Activated naive CD4-positive, alpha-beta T cell treated with anti-CD3 and anti-CD28 coated beads, Interleukin-2, amount 50 U/mL, for 24 hours (primary cell): Measurements from ENCODE around the gene MFAP4.

Source experiments
- H3K27ac Mint-ChIP-seq: one replicate; pipeline ENCODE4 v1.8.0; 2021; ENCODE audit warnings: mild to moderate bottlenecking, mixed read lengths
- H3K27me3 Mint-ChIP-seq: one replicate; pipeline ENCODE4 v1.8.0; 2021; ENCODE audit warnings: mixed read lengths
- H3K36me3 Mint-ChIP-seq: one replicate; pipeline ENCODE4 v1.8.0; 2021; ENCODE audit warnings: mixed read lengths
- H3K4me1 Mint-ChIP-seq: one replicate; pipeline ENCODE4 v1.8.0; 2021; ENCODE audit warnings: mixed read lengths
- H3K4me3 Mint-ChIP-seq: one replicate; pipeline ENCODE4 v1.8.0; 2021; ENCODE audit warnings: mild to moderate bottlenecking, mixed read lengths
- H3K9me3 Mint-ChIP-seq: one replicate; pipeline ENCODE4 v1.8.0; 2021; ENCODE audit warnings: mixed read lengths

MFAP4 gene

DNA sequence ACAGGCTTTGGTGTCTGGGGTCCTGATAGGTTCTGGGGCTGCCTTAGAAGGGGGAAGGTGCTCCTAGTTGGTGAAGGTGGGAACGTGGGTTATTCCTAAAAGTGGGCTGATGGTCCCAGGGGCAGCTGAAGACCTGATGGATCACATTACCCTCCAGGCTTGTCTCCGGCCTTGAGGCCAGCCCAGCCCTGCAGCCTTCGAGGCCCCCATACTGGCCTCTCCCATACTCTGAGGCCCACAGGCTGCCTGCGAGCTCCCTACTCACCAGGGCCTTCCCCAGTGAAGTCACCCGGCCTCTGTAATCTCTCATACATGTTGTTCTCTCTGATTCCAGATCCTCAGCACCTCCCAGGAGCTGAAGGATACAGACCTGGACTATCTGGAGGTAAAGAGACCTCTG is 26.8 kb upstream of the MFAP4 start:
- Mint-ChIP-seq H3K36me3 (no peaks in the 10 kb centered on the region), H3K27me3 (no peaks in the 10 kb centered on the region), H3K4me3 (no peak overlapping the region), H3K4me1 (no peaks in the 10 kb centered on the region), H3K9me3 (no peaks in the 10 kb centered on the region), H3K27ac (no peak overlapping the region)

DNA sequence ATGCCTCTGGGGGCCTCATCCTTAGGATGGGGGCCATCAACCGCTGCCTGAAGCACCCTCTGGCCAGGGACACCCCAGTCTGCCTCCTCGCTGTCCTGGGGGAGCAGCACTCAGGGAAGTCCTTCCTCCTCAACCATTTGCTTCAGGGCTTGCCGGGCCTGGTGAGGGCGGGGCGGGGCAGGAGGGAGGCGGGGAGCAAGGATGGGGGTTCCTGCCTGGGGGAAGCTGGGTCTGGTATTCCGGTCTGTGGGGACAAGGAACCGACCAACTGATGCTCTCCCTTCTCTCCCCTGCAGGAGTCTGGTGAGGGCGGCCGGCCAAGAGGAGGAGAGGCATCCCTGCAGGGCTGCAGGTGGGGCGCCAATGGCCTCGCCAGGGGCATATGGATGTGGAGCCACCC is 26.0 kb upstream of the MFAP4 start:
- Mint-ChIP-seq H3K9me3 (no peaks in the 10 kb centered on the region), H3K27me3 (no peaks in the 10 kb centered on the region), H3K4me1 (no peaks in the 10 kb centered on the region), H3K36me3 (no peaks in the 10 kb centered on the region), H3K4me3 (no peak overlapping the region), H3K27ac (no peak overlapping the region)

DNA sequence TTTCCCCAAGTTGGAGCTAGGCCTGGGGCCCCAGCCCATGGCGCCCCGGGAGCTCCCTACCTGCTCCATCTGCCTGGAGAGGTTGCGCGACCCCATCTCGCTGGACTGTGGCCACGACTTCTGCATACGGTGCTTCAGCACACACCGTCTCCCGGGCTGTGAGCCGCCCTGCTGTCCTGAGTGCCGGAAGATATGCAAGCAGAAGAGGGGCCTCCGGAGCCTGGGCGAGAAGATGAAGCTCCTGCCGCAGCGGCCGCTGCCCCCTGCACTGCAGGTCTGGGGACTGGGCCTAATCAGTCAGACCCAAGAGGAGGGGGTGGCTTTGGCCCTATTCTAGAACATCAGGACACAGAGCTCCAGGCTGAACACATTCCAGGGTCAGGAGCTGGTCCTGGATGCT is 25.5 kb upstream of the MFAP4 start:
- Mint-ChIP-seq H3K4me1 (no peaks in the 10 kb centered on the region), H3K36me3 (no peaks in the 10 kb centered on the region), H3K27me3 (no peaks in the 10 kb centered on the region), H3K9me3 (no peaks in the 10 kb centered on the region), H3K4me3 (no peak overlapping the region), H3K27ac (no peak overlapping the region)

DNA sequence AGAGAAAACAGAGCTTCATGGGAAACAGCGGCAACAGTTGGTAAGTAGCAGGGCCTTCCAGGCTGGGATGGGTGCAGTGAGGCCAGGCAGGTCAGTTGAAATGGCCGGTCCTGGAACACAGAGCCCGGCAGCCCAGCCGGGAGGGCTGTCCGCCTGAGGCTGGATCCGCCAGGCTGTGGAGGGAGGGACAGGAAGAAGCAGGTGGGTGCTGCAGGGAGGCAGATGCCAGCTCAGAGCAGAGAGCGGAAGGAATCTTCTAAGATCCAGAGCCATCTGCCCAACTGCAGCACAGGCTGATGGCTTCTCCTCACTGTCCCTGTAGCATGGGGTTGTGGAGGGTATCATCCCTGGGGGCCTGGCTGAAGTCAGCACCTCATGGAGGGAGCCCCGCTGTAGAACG is 24.6 kb upstream of the MFAP4 start:
- Mint-ChIP-seq H3K4me1 (no peaks in the 10 kb centered on the region), H3K9me3 (no peaks in the 10 kb centered on the region), H3K27ac (no peak overlapping the region), H3K36me3 (no peaks in the 10 kb centered on the region), H3K27me3 (no peaks in the 10 kb centered on the region), H3K4me3 (no peak overlapping the region)

DNA sequence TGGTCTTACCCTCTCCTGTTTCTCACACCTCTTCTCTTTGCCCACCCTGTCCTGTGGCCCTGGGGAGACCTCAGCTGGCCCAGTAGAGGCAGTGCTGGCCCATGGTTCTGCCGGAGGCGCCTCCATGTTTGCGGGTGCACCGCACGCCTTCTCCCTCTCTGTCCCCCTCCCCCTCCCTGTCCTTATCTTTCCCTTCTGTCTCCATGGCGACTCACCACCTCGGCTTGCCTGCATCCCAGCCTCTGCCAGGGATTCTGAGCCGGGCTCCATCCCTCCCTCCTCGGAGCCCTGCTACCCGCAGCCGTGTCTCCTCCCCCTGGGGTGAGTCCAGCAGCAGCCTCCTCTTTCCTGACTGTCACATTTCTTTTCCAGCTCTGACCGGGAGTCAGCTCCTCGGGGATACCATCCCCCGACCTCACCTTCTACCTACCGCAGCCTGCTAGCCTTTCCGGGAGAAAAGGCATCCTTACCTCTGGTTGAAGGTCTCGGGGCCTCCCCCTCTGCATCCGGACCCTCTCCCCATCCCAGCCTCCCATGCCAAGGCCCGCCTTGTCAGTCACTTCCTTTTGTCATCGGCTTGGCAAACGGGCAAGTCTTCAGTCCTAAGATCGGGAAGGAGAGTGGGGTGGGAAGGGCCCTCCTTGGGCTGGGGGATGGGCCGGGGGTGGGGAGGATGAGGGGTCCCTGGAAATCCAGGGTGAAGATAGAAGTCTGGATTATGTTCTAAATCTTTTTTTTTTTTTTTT is 24.1 kb upstream of the MFAP4 start, which contains the start of gene RNF112:
TSS of gene RNF112 (plus strand) at position 358 of the 746 bp plus-strand sequence. CDS start at position 535, 177 bp downstream.
- no peak within 1 kb of the TSS for H3K4me3 Mint-ChIP-seq
- no peaks in the 10 kb centered on the region for H3K4me1 Mint-ChIP-seq
- no peaks in the 10 kb centered on the region for H3K9me3 Mint-ChIP-seq
- H3K36me3 Mint-ChIP-seq, result no peaks in the 10 kb centered on the region
- H3K27me3 Mint-ChIP-seq, result no peaks in the 10 kb centered on the region
- no peak within 1 kb of the TSS for H3K27ac Mint-ChIP-seq

DNA sequence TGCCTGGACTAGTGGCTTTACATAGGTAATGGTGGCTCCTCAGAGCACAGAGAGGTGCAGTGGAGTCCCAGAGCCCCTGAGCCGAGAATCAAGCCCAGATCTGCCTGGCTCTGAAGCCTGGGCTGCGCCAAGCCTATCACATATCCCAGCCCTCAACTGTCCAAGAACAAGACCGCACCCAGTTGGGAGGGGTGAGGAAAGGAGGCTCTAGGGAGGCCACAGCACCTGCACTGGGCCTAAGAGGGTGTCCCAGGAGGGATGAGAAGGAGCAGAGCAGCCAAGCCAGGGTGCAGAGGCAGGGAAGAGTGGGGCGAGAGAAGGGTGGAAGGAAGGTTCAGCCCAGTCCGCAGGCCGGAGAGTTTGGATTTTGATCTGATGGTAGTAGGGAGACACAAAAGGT is 23.1 kb upstream of the MFAP4 start:
- no peaks in the 10 kb centered on the region for H3K4me1 Mint-ChIP-seq
- no peaks in the 10 kb centered on the region for H3K9me3 Mint-ChIP-seq
- H3K36me3 Mint-ChIP-seq, result no peaks in the 10 kb centered on the region
- H3K27ac Mint-ChIP-seq, result no peak overlapping the region
- no peaks in the 10 kb centered on the region for H3K27me3 Mint-ChIP-seq
- no peak overlapping the region for H3K4me3 Mint-ChIP-seq

DNA sequence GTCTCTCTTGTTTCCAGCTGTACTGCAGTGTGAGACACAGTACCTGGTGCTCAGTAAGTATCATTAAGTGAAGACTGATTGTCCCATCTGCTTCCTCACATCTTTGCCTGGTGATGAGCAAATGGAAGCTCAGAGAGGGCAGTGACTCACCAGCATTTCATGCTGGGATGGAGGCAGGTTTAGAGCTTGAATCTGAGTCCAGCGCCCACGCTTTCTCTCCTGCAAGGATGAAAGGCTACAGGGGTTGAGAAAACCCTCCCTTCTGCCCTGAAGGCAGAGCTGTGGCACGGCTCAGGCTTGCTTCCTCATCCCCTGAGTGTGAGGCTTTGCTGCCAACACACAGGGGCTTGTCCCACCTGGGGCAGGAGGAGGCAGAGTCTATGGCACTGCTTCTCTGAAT is 22.5 kb upstream of the MFAP4 start:
- Mint-ChIP-seq H3K9me3 (no peaks in the 10 kb centered on the region), H3K4me3 (no peak overlapping the region), H3K4me1 (no peaks in the 10 kb centered on the region), H3K27ac (no peak overlapping the region), H3K27me3 (no peaks in the 10 kb centered on the region), H3K36me3 (no peaks in the 10 kb centered on the region)

DNA sequence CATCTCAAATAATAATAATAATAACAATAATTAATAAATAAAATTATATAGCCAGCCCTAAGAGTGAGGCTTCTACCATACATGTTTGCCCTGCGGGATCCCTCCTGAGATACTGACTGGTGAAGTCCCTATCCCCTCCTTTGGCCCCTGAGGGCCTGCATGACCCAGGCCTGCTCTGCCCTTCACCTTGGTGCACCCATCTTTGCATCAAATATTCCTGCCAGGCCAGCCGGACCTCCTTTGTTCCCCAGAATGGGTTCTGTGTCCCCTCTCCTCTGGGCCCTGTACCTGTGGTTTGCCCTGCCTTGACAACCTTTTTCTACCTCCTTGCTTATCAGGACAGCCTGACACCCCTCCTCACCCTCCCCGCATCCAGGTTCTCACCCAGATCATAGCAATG is 22.1 kb upstream of the MFAP4 start:
- H3K27ac Mint-ChIP-seq, result no peak overlapping the region
- H3K36me3 Mint-ChIP-seq, result no peaks in the 10 kb centered on the region
- no peak overlapping the region for H3K4me3 Mint-ChIP-seq
- no peaks in the 10 kb centered on the region for H3K27me3 Mint-ChIP-seq
- no peaks in the 10 kb centered on the region for H3K9me3 Mint-ChIP-seq
- H3K4me1 Mint-ChIP-seq, result no peaks in the 10 kb centered on the region

DNA sequence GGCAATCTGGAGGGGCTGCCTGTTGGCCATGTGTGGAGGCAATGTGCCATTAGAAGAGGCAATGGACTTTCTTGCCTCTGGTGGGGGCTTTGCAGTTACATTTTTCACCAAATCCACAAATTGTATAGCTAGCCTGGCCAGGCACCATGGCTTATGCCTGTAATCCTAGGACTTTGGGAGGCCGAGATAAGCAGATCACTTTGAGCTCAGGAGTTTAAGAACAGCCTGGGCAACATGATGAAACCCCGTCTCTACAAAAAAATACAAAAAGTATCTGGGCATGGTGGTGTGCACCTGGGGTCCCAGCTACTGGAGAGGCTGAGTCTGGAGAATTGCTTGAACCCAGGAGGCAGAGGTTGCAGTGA is 21.3 kb upstream of the MFAP4 start:
- Mint-ChIP-seq H3K27me3 (no peaks in the 10 kb centered on the region), H3K36me3 (no peaks in the 10 kb centered on the region), H3K4me1 (no peaks in the 10 kb centered on the region), H3K9me3 (no peaks in the 10 kb centered on the region), H3K27ac (no peak overlapping the region), H3K4me3 (no peak overlapping the region)

DNA sequence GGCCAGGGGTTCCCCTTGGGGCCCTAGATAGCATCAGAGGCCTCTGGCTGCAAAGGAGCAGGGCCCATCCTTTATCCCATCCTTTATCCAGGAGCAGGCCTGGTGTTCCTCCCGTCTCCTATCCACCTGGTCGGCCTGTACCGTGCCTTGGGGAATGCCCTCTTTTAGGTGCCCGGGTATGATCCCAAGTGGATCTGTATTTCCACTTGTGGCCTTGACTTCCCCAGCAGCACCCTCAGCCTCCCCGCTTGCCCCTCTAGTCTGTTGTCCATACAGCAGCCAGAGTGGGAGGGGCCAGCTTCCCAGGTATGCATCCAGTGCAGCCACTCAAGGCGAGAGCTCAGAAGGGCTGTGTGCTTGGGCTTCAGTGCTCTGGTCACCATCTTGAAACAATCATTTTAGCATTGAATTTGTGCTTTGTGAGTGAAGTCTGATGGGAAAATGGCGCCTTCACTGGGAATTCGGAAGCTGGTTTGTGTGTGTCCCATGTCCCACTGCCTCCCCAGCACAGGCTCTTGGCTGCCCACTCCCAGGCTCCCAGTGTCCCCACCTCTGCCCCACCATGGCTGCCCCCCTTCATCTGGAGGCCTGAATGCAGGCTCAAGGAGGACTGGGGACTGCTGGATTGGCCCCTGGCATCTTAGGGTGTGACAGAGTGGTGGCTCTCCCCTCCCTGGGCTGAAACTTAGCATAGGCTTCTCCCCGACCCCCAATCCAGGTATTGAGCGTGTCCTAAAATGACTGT is 20.8 kb upstream of the MFAP4 start:
- Mint-ChIP-seq H3K36me3 (no peaks in the 10 kb centered on the region), H3K4me1 (no peaks in the 10 kb centered on the region), H3K9me3 (no peaks in the 10 kb centered on the region), H3K27me3 (no peaks in the 10 kb centered on the region), H3K27ac (no peak overlapping the region), H3K4me3 (no peak overlapping the region)

DNA sequence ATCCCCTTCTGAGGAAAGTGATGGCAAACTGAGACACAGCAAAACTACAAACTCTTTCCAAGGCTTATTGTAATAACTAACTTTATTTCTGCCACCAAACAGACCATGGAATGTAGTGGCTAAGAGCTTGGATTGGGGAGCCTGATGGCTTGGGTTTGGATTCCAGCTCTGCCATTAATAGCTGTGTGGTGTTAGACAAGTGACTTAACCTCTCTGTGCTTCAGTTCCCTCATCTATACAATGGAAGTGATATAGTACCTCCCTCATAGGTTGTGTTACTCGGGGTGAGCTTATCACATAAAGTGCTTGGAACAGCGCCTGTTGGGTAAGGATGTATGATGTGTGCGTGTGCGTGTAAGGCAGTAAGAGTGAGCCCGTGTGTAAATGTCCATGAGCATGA is 18.1 kb upstream of the MFAP4 start:
- Mint-ChIP-seq H3K4me1 (no peaks in the 10 kb centered on the region), H3K36me3 (no peaks in the 10 kb centered on the region), H3K27ac (no peak overlapping the region), H3K27me3 (no peaks in the 10 kb centered on the region), H3K9me3 (no peaks in the 10 kb centered on the region), H3K4me3 (no peak overlapping the region)

DNA sequence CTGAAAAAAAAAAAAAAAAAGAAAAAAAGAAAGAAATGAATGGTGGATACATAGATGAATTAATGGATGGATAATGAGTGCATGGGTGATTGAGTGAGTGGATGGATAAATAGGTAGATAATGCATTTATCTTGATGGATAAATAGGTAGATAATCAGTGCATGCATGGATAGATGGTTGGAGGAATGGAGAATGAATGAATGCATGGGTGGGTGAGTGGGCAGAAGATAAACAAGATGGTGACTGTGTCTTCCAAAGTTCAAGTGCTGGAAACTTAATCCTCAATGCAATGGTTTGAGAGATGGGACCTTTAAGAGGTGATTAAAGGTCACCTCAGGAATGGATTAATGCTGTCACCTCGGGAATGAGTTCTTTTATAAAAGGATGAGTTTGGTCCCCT is 17.3 kb upstream of the MFAP4 start:
- no peak overlapping the region for H3K27ac Mint-ChIP-seq
- no peak overlapping the region for H3K4me3 Mint-ChIP-seq
- no peaks in the 10 kb centered on the region for H3K4me1 Mint-ChIP-seq
- no peaks in the 10 kb centered on the region for H3K36me3 Mint-ChIP-seq
- H3K27me3 Mint-ChIP-seq, result no peaks in the 10 kb centered on the region
- no peaks in the 10 kb centered on the region for H3K9me3 Mint-ChIP-seq

DNA sequence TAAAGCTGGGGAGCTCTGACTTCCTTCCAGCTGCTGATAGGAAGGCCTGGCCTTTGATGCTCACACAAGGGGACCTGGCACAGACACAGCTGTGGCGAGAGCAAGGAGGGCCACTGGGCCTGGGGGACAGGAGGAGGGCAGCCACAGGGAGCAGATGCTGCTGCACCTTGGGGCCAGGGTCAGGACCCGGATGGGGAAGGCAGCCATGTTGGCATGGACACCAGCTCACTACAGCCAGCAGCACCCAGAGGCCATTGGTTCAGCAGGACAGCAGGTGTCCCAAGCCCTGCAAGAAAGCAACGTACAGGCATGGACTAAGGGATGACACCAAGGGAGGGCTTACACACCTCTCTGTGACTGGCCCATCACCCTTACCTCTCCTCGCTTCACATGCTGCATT is 16.0 kb upstream of the MFAP4 start:
- Mint-ChIP-seq H3K27me3 (no peaks in the 10 kb centered on the region), H3K9me3 (no peaks in the 10 kb centered on the region), H3K4me3 (no peak overlapping the region), H3K4me1 (no peaks in the 10 kb centered on the region), H3K36me3 (no peaks in the 10 kb centered on the region), H3K27ac (no peak overlapping the region)

DNA sequence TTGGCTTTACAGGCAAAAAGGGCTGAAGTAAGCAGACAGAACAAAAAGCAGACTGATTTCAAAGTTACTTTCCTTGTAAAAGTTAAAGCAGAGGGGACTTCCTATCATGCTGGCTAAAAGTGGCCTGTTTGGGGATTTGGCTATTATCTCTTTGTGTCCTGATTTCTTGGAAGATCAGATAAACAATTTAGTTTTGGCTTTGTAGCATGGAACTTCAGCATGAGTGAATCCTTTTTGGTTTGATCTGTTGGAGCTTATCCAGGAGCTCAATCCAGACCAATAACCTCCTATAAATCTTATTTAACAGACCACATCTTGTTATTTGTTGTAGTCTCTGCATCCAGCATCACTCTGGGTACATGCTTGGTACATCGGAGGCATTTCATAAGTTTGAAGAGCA is 15.2 kb upstream of the MFAP4 start:
- Mint-ChIP-seq H3K27me3 (no peaks in the 10 kb centered on the region), H3K4me3 (no peak overlapping the region), H3K4me1 (no peaks in the 10 kb centered on the region), H3K36me3 (no peaks in the 10 kb centered on the region), H3K27ac (no peak overlapping the region), H3K9me3 (no peaks in the 10 kb centered on the region)

DNA sequence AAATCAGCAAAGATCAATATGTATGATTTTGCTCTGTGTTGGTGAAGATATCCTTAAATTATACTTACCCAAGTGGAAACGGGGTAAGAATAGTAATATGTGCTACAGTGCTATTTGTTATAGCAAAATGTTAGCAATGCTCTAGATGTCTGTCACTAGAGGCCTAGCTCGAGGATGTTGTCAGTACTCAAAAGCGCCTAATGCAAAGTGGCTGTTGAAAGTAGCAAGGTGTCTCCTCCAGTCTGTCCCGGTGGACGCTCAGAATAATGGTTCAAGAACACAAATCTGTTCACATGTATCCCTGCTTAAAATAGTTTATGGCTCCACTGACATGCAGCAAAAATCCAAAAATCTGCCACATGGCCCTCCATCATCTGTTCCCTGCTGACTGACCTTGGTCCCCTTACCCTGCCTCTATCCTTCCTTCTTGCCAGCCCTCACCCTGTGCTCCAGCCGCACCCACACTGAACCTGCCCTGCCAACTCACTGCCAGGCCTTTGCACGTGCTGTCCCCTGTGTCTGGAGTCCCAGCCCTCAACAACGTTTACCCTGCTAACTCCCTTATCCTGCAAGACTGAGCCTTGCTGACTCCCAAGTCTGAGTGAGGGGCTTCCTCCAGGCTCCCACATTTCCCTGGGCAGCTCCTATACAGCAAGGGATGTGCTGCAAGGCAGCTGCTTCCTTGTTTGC is 14.5 kb upstream of the MFAP4 start:
- Mint-ChIP-seq H3K27ac (no peak overlapping the region), H3K9me3 (no peaks in the 10 kb centered on the region), H3K27me3 (no peaks in the 10 kb centered on the region), H3K4me1 (no peaks in the 10 kb centered on the region), H3K36me3 (no peaks in the 10 kb centered on the region), H3K4me3 (no peak overlapping the region)

DNA sequence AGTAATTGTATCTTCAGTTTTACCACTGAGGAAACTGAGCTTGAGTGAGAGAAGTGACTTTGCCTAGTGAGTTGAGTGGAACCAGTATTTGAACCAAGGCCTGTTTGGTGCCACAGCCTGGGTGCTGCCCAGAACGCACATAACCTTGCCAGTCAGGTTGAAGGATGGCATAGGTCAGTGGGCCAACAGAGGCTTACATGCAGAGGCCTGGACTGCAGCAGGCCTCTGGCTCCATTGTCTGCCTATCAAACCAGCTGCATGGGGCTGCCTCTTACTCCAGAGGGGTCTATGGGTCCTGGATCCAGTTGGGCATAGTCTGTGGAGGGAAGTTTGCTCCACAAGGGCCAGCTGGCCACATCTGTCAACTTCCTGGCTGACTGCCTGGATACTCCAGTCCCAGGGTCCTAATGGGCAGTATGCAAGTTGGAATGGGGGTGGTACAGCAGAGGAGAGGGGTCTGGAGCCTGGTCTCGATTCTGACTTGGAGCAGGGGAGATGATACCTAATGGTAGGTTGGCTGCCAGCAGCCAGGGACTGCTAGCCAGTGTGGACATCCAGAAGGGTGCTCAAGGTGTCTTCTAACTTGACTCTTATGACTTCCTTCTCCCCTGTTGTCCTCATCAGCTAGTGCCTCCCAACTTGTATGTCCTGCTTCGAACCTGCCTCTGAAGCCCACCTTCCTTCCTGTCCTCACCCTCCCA is 12.9 kb upstream of the MFAP4 start:
- Mint-ChIP-seq H3K27me3 (no peaks in the 10 kb centered on the region), H3K4me3 (no peak overlapping the region), H3K4me1 (no peaks in the 10 kb centered on the region), H3K27ac (no peak overlapping the region), H3K9me3 (no peaks in the 10 kb centered on the region), H3K36me3 (no peaks in the 10 kb centered on the region)
